GM19438 (cell line): Measurements from ENCODE around the gene MRPL27.

ENCODE experiments used
- ATAC-seq: cut with Tn5 transposase; IDR thresholded peaks from one replicate; pipeline ENCODE4 v1.9.1; 2021; ENCODE audit warnings: low read depth; ENCODE audit not compliant: unreplicated experiment

Gene MRPL27

DNA sequence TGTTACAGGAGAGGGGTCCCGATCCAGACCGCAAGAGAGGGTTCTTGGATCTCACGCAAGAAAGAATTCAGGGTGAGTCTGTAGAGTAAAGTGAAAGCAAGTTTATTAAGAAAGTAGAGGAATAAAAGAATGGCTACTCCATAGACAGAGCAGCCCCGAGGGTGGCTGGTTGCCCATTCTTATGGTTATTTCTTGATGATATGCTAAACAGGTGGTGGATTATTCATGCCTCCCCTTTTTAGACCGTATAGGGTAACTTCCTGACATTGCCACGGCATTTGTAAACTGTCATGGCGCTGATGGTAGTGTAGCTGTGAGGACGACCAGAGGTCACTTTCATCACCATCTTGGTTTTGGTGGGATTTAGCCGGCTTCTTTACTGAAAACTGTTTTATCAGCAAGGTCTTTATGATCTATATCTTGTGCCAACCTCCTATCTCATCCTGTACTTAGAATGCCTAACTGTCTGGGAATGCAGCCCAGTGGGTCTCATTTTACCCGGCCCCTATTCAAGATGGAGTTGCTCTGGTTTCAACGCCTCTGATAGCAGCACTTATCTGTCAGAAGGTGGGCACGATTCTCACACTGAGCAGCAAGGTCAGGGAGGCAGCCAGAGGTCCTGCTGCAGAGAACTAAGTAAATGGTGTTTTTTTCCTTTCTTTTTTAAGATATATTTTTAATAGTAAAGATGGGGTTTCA, 53.5 kb downstream of the MRPL27 start:
- no peak for ATAC-seq

DNA sequence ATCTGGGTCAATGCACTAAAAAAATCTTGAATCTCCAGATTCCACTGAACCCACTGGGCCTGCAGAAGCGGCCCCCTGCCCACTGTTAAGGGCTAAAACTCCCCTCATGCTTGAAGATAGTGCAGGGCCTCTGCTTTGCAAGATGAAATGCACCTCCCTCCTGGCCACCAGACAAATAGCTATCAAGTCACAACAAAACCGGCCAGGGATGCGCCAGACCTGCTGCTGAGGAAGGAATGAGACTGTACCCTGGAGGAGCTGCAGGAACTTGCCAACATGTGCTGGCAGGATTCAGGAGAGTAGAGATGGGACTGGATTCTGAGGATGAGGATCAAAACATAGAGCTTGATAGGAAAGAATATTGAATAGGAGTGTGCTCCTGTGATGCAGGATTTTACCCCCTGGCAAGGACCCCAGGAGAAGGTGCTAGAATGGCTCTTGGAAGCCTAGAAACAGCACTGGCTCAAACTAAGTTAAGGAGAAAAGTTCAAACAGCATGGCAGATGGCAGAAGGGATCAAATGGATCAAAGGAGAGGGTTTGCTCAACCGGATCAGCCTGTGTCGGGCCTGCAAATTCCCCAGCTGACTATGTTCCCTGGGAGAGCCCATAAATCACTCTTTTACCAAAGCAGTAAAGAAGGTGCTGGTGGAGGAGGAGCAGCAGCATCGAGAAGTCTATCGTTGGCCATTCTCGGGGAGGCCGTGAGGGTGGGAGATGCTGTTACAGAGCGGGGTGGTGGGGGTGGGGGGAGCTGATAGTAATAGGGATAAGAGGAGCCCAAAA, 54.3 kb downstream of the MRPL27 start:
- no peak for ATAC-seq
